Progenitor cell of endocrine pancreas (in vitro differentiated cells): ENCODE measurements around the gene FAM174B. TPM values are rescaled to one million over a fixed set of nuclear protein-coding genes. Genes with fewer than 3 reads are reported as not detected.

Experiments used
- DNase-seq: peaks from one replicate; pipeline ENCODE4 v3.0.0; 2021; ENCODE audit warnings: low spot score; ENCODE audit not compliant: unreplicated experiment
- H3K27ac Mint-ChIP-seq: 2 replicates; pipeline ENCODE4 v1.8.0; 2021; ENCODE audit warnings: mild to moderate bottlenecking, moderate library complexity, mixed read lengths
- H3K27me3 Mint-ChIP-seq: 2 replicates; pipeline ENCODE4 v1.8.0; 2021; ENCODE audit warnings: mixed read lengths
- H3K36me3 Mint-ChIP-seq: 2 replicates; pipeline ENCODE4 v1.8.0; 2022; ENCODE audit warnings: mixed read lengths; ENCODE audit not compliant: insufficient read depth
- H3K4me1 Mint-ChIP-seq: 2 replicates; pipeline ENCODE4 v1.8.0; 2021; ENCODE audit warnings: low read depth, mixed read lengths
- H3K4me3 Mint-ChIP-seq: 2 replicates; pipeline ENCODE4 v1.8.0; 2021; ENCODE audit warnings: low read depth, mild to moderate bottlenecking, moderate library complexity, mixed read lengths
- H3K9me3 Mint-ChIP-seq: 2 replicates; pipeline ENCODE4 v1.8.0; 2021; ENCODE audit warnings: low read depth, mixed read lengths
- CTCF ChIP-seq: fragments of 200-600 bp; sonication (generic); IDR thresholded peaks from one replicate; pipeline ENCODE4 v1.5.0; 2021; ENCODE audit warnings: antibody characterized with exemption, mild to moderate bottlenecking; ENCODE audit not compliant: unreplicated experiment
- long read RNA-seq: library from polyadenylated mRNA; unstranded; transcript quantifications from one replicate; pipeline ENCODE4 v2.0.0, GENCODE V29; 2020
- total RNA-seq: library from RNA; stranded (reverse); gene quantifications from 2 replicates; pipeline ENCODE4 v1.2.1, GENCODE V29; 2021

Gene FAM174B
- 33.4 and 37.0 TPM in 2 replicates for total RNA-seq
- long read RNA-seq, partial matches to known transcripts: 3 of 22 reads
- long read RNA-seq, other reads (novel, unspliced or antisense): 14 of 22 reads

DNA sequence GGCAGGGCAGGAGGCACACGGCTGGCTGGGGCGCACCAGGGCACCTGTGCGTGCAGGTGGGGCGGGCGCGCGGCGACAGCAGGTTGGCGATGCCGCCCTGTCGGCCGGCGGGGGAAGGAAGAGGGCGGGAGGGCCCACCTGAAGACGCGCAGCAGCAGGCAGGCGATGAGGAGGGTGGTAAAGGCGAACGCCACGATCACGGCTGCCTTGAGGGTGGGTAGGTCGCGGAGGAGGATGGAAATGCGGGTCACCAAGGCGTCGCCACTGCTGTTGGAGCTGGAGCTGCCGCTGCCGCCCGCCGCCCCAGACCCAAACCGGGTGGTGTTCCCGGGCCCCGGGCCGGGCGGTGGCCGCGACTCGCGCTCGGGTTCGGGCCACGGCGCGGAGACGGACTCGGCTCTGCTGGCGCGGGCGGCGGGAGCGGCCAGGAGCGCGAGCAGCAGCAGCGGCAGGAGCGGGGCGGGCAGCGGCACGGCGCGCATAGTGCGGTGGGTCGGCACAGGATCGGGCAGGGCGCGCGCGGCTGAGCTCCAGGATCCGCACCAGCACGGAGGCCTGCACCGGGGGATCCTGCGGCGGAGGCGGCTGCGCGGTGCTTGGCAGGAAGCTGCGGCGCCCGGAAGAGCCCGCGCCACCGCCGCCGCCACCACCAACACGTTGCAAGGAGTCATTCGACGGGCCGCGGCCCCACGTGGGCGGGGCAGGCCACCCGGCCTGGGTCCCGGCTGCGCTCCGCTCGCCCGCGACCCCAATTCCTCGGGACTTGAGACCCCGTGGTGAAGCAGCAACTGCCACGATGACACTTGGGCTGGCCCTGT lies at the start of gene FAM174B:
TSS of gene FAM174B (minus strand) at position 598 of the 818 bp plus-strand sequence.
- peaks cover 4% of the 10 kb centered on the region for H3K9me3 Mint-ChIP-seq
- TF ChIP-seq CTCF: peak; percentile 30
- peaks cover 17% of the 10 kb centered on the region for H3K4me1 Mint-ChIP-seq
- peaks cover 11% of the 10 kb centered on the region for H3K27me3 Mint-ChIP-seq
- peak; percentile 45 for DNase-seq
- H3K36me3 Mint-ChIP-seq: peaks cover 6% of the 10 kb centered on the region
- H3K27ac Mint-ChIP-seq: peak within 1 kb of the TSS; percentile 80
- peak within 1 kb of the TSS; percentile 82 for H3K4me3 Mint-ChIP-seq

DNA sequence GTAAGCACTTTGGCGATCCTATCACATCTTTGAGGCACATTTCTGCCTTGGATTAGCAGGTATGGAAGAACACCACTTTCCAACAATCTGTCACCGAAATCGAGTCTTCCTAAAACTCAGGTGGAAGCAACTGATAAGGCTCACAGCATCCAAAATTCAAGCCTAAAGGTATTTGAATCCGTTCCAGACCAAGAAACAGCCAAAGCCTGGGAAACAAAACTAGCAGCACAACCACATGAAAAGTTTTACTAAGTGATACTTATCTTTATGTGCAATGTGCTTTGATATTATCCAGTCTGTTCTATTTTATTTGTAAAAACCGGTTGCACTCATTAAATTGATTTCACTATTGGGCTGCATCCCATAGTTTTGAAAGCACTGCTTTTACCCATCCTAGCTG lies 40.5 kb upstream of the FAM174B start:
- Mint-ChIP-seq H3K27me3 (no peaks in the 10 kb centered on the region), H3K9me3 (peaks cover 4% of the 10 kb centered on the region), H3K4me3 (no peak overlapping the region), H3K4me1 (no peaks in the 10 kb centered on the region), H3K36me3 (peaks cover 2% of the 10 kb centered on the region), H3K27ac (no peak overlapping the region)
- DNase-seq: no peak
- no peak for TF ChIP-seq CTCF

DNA sequence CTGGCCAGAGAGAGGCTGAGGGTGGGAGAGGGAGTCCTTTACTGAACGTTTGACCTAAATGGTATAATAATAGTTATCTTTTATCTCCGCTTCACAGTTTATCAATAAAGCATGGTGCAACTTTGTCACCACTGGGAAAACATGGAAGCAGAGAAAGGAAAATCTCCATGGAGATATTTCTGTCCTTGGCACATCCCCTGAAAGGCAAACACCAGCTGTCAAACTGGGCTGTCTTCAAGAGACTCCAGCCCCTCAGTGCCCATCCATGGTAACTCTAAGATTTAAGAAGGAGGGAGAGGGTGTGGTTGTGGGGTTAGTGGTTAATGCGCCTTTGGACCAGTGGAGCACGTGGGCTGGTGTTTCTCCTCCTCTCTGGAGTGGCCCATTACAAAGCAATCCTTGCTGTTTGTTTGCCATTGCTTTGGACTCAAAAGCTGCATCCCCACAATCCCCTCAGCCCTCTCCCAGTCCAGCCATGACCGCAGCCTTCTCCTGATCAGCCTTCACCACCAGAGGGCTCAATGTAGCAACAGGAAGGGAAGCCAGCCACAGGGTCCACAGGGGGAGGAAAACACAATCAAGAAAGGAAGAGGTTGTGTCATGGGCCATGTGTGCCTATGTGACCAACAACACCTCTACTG lies 38.2 kb upstream of the FAM174B start:
- no peak for DNase-seq
- no peak overlapping the region for H3K27ac Mint-ChIP-seq
- H3K9me3 Mint-ChIP-seq: peaks cover 11% of the 10 kb centered on the region
- no peaks in the 10 kb centered on the region for H3K27me3 Mint-ChIP-seq
- H3K4me1 Mint-ChIP-seq: no peaks in the 10 kb centered on the region
- H3K36me3 Mint-ChIP-seq: peaks cover 10% of the 10 kb centered on the region
- TF ChIP-seq CTCF: peak; percentile 51
- no peak overlapping the region for H3K4me3 Mint-ChIP-seq

GRCh38 chr15:92690395-92690794 lies 34.8 kb upstream of the FAM174B start:
- no peak overlapping the region for H3K4me3 Mint-ChIP-seq
- H3K4me1 Mint-ChIP-seq: peaks cover 13% of the 10 kb centered on the region
- H3K27ac Mint-ChIP-seq: no peak overlapping the region
- H3K36me3 Mint-ChIP-seq: peaks cover 16% of the 10 kb centered on the region
- TF ChIP-seq CTCF: no peak
- H3K9me3 Mint-ChIP-seq: peaks cover 20% of the 10 kb centered on the region
- DNase-seq: no peak
- peaks cover 5% of the 10 kb centered on the region for H3K27me3 Mint-ChIP-seq

- peaks cover 16% of the 10 kb centered on the region for H3K36me3 Mint-ChIP-seq
- no peak overlapping the region for H3K27ac Mint-ChIP-seq
- H3K9me3 Mint-ChIP-seq: peaks cover 20% of the 10 kb centered on the region
- H3K4me1 Mint-ChIP-seq: peaks cover 15% of the 10 kb centered on the region
- no peak overlapping the region for H3K4me3 Mint-ChIP-seq
- peaks cover 20% of the 10 kb centered on the region for H3K27me3 Mint-ChIP-seq
- no peak for TF ChIP-seq CTCF
- DNase-seq: no peak
These were observed 32.2 kb upstream of the FAM174B start for GRCh38 chr15:92687746-92688145.
